Body of pancreas (tissue), 4 donors: Measurements from ENCODE around the gene ATP13A2.

Experiments used
- POLR2A ChIP-seq, 3 donors: fragments of 450-650 bp; IDR thresholded peaks; one replicate each; pipeline ENCODE4 v1.6.1; 2016; ENCODE audit warnings: antibody characterized with exemption in 3 of 3, mild to moderate bottlenecking in 2 of 3
- TF ChIP-seq, protein P1 (sequence below), 7 experiments: fragments of 450-650 bp in 4 of 7; fragments of 200-600 bp in 3 of 7; sonication (generic) in 3 of 7; IDR thresholded peaks; one replicate each; pipeline ENCODE4 v1.5.1; 2016 to 2019; ENCODE audit warnings: antibody characterized with exemption in 7 of 7

DNA sequence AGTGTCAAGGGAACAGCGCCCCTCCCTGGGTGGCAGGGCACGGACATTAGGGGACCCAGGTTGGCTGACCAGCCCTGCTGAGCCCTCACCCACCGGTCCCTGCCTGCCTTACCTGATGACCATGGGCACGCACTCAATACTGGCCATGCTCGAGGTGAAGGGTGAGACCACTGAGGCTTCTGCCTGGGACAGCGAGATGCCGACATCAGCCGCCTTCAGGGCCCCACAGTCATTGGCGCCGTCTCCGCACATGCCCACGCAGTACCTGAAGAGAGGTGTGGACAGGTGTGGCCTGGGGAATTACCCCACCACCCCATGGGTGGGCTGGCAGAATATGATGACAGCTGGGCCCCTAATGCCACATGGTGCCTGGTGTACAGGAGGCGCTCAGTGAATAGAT lies 23.5 kb downstream of the ATP13A2 start:
- TF ChIP-seq, protein P1, sequence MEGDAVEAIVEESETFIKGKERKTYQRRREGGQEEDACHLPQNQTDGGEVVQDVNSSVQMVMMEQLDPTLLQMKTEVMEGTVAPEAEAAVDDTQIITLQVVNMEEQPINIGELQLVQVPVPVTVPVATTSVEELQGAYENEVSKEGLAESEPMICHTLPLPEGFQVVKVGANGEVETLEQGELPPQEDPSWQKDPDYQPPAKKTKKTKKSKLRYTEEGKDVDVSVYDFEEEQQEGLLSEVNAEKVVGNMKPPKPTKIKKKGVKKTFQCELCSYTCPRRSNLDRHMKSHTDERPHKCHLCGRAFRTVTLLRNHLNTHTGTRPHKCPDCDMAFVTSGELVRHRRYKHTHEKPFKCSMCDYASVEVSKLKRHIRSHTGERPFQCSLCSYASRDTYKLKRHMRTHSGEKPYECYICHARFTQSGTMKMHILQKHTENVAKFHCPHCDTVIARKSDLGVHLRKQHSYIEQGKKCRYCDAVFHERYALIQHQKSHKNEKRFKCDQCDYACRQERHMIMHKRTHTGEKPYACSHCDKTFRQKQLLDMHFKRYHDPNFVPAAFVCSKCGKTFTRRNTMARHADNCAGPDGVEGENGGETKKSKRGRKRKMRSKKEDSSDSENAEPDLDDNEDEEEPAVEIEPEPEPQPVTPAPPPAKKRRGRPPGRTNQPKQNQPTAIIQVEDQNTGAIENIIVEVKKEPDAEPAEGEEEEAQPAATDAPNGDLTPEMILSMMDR (IDR thresholded peaks at IDR 0.05) = no peak
- TF ChIP-seq POLR2A (IDR thresholded peaks at IDR 0.05) = no peak
